NCI-H2171 treated with DMSO at 0.1 percent for 48 hours (cell line): ENCODE measurements around the gene LMO2.

Experiments
- DNase-seq: peaks from one replicate; lab custom pipeline; 2025; lab: John Stamatoyannopoulos, UW

Gene LMO2

GRCh38 chr11:33819278-33820035 is 72.4 kb downstream of the LMO2 start:
- no peak for DNase-seq
